MM.1S (cell line): Measurements from ENCODE around the gene CCIN.

Experiments used
- CTCF ChIP-seq: fragments of 300-600 bp; sonication (generic); IDR thresholded peaks from 2 replicates; pipeline ENCODE4 v1.5.1; 2016; ENCODE audit warnings: antibody characterized with exemption, low read length, mixed read lengths
- EZH2 ChIP-seq: fragments of 300-600 bp; sonication (generic); optimal IDR thresholded peaks from 2 replicates; pipeline ENCODE3; 2017; ENCODE audit warnings: low read depth, mild to moderate bottlenecking, antibody characterized with exemption, low read length, mixed read lengths
- EZH2phosphoT487 ChIP-seq: fragments of 300-600 bp; sonication (generic); IDR thresholded peaks from 2 replicates; pipeline ENCODE4 v1.6.1; 2018; ENCODE audit warnings: antibody characterized with exemption, low read length

DNA sequence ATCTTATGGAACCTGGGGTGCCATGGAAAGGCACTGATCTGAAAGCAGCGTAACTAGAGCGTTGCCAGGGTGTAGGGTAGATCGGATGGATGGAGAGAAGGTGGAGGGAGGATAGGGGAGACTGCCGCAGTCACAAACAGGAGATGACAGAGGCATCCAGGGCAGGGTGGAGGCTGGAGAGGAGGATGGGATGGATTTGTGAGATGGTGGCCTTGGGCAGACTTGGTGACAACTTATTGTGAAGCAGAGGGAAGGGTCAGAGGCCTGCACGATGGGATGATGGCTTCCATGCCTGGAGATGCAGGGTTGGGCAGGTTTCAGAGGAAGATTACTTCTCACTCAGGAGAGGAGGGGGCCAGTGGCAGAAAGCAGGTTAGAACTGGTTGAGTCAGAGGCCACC lies 30.3 kb upstream of the CCIN start:
- TF ChIP-seq CTCF (no peak), EZH2 (no peak), EZH2phosphoT487 (no peak)
